Body of pancreas (tissue), 4 donors: ENCODE results near the gene S100A7.

Experiments used
- CTCF ChIP-seq, 7 experiments: fragments of 450-650 bp in 4 of 7; fragments of 200-600 bp in 3 of 7; sonication (generic) in 3 of 7; IDR thresholded peaks; one replicate each; pipeline ENCODE4 v1.5.1; 2016 to 2019; ENCODE audit warnings: antibody characterized with exemption in 7 of 7
- POLR2A ChIP-seq, 3 donors: fragments of 450-650 bp; IDR thresholded peaks; one replicate each; pipeline ENCODE4 v1.6.1; 2016; ENCODE audit warnings: antibody characterized with exemption in 3 of 3, mild to moderate bottlenecking in 2 of 3

GRCh38 chr1:153485863-153486262, 25.4 kb upstream of the S100A7 start:
- TF ChIP-seq CTCF (IDR thresholded peaks at IDR 0.05) = no peak
- TF ChIP-seq POLR2A (IDR thresholded peaks at IDR 0.05) = no peak
